NCI-H2227 (cell line): ENCODE results near the gene RNGTT.

Source experiments
- DNase-seq: peaks from one replicate; lab custom pipeline; 2025; ENCODE audit not compliant: unreplicated experiment; lab: John Stamatoyannopoulos, UW

The RNGTT gene

DNA sequence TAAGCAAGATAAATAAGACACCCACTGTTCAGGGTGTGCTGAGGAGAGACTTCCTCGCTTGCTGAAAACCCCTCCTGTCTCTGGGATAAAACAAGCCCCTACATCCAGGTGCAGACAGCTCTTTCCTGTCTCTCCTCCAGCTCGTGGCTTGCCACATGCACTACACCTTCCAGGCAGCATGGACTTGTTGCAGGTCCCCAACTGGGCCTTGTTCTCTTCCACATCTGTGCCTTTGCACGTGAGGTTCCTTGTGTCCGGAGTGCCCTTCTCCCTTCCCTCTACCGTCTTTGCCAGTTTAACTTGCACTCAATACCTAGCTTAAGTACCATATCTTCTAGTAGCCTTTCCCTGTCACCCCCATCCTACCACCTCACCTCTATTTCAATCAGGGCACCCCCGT, 397.6 kb downstream of the RNGTT start:
- no peak for DNase-seq

- no peak for DNase-seq
Observed at GRCh38 chr6:88565409-88565811, 398.0 kb downstream of the RNGTT start.

DNA sequence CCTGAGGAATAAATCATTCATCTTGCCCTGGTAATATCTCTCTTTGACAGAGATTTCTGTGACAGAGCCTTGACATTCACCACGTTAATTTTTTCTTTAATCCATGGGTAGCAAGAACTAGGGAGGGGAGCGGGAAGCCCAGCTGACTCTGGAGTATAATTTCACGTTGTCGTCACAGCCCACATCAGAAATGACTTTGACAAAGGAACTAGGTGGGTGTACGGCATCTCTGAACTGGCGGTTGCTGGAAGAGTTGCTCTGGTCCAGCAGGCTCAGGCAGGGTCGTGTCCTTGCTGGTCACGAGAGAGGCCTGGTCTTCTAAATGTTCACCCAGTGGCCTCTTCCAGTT, 400.2 kb downstream of the RNGTT start:
- DNase-seq, result no peak

DNA sequence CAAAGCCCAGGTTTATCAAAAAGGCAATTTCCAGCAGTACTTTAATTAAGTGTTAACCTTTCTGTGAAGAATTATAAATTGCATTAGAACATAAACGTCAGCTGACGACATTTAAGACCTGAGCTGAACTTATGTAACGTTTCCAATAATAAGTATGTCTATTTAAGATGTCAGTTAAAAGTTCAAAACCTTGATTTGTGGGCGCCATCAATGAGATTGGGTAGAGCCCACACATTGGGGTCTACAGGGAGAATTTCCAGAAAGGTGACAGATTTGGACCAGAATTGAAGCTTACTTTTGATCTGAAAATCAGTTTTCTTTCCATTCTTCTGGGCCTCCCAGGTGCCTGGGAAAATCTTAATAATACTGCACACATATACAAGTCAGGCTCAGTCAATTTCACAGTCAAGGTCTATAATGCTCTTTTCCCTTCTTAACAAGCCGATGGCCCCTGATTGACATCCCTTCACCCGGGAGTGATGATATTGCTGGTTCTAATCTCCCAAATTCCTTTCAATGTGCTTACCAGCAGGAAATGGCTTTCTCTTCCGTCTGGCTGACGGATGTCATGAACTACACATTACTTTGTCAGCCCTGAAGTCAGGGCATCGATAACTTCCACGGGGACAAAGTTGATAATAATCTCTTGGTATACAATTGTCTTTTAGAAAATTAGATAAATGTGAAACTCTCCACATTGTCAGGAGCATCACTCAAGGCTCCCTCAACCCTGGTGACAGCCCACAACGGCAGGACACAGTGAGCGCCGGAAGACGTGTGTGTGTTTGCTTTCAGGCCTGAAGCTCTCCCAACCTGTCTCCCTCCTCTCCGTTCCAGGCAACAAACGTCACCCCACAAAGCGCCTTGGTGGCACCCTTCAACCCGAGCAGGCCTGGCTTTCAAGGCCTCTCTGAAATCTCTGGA, 400.8 kb downstream of the RNGTT start:
- no peak for DNase-seq

DNA sequence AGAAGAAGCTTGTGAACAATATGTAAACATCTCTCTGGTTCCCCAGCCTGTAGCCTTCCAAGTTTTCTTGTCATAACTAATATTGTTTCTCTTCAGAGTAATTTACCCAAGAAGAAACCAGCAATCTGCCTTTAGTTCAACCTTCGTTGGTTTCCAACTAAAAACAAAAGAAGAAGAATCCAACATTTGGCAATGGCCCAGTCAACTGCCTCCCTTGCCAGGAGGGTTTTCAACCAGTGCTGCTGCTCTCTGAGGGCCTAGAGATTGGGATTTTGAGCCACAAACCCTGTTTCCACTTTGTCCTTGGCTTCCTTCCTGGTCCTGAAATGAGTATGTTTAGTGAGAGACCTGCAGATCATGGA, 401.5 kb downstream of the RNGTT start:
- no peak for DNase-seq

GRCh38 chr6:88561034-88561953, 402.1 kb downstream of the RNGTT start:
- no peak for DNase-seq
